Karpas-422 (cell line): ENCODE results near the gene FBN3. TPM values are rescaled to one million over a fixed set of nuclear protein-coding genes. Genes with fewer than 3 reads are reported as not detected.

Experiments
- DNase-seq: peaks from one replicate; pipeline ENCODE4 v3.0.0-alpha.2; 2015
- H2AFZ ChIP-seq: fragments of 200-600 bp; sonication (generic); 2 replicates; pipeline ENCODE4 v1.6.1; 2014; ENCODE audit warnings: antibody characterized with exemption, low read length, mixed read lengths
- H3K27ac ChIP-seq: fragments of 200-600 bp; sonication (generic); 2 replicates; pipeline ENCODE4 v1.5.1; 2014; ENCODE audit warnings: mild to moderate bottlenecking, low read length, moderate library complexity
- H3K27me3 ChIP-seq: fragments of 200-600 bp; sonication (generic); 2 replicates; pipeline ENCODE4 v1.6.1; 2014; ENCODE audit warnings: low read length, mixed read lengths
- H3K36me3 ChIP-seq: fragments of 200-600 bp; sonication (generic); 2 replicates; pipeline ENCODE4 v1.6.1; 2014; ENCODE audit warnings: low read length, mixed read lengths; ENCODE audit not compliant: insufficient read depth
- H3K4me1 ChIP-seq: fragments of 200-600 bp; sonication (generic); 2 replicates; pipeline ENCODE4 v1.6.1; 2014; ENCODE audit warnings: mild to moderate bottlenecking, low read length, mixed read lengths
- H3K4me2 ChIP-seq: fragments of 200-600 bp; sonication (generic); 2 replicates; pipeline ENCODE4 v1.6.1; 2014; ENCODE audit warnings: low read length, low read depth, mild to moderate bottlenecking; ENCODE audit not compliant: poor library complexity, severe bottlenecking
- H3K4me3 ChIP-seq: fragments of 200-600 bp; sonication (generic); 2 replicates; pipeline ENCODE4 v1.5.1; 2014; ENCODE audit warnings: mild to moderate bottlenecking, antibody characterized with exemption, low read length, mixed read lengths
- H3K79me2 ChIP-seq: fragments of 200-600 bp; sonication (generic); 2 replicates; pipeline ENCODE4 v1.6.1; 2014; ENCODE audit warnings: mild to moderate bottlenecking, low read length, mixed read lengths
- H3K9ac ChIP-seq: fragments of 200-600 bp; sonication (generic); 2 replicates; pipeline ENCODE4 v1.6.0; 2014; ENCODE audit warnings: low read length
- H3K9me2 ChIP-seq: fragments of 200-600 bp; sonication (generic), shearing (Covaris generic); replicated peaks from 2 replicates; pipeline ENCODE4 v1.6.0; 2014; ENCODE audit warnings: mild to moderate bottlenecking, low read length, moderate library complexity; ENCODE audit not compliant: insufficient read depth
- H3K9me3 ChIP-seq: fragments of 300-700, 200-600 bp; sonication (generic); 2 replicates; pipeline ENCODE4 v1.6.1; 2014; ENCODE audit warnings: low read length, mixed read lengths
- H4K20me1 ChIP-seq: fragments of 200-600 bp; sonication (generic); 2 replicates; pipeline ENCODE4 v1.6.1; 2014; ENCODE audit warnings: mild to moderate bottlenecking, antibody characterized with exemption, low read length, low read depth; ENCODE audit not compliant: insufficient read depth
- total RNA-seq: library from RNA; depleted of rRNA; stranded (reverse); fragments of >200 nt; shearing (Covaris generic); gene quantifications from 2 replicates; pipeline ENCODE4 v1.2.3, GENCODE V29; 2014; ENCODE audit warnings: low replicate concordance

The FBN3 gene
- total RNA-seq, 1 experiment from 2014 or later = not detected

- H2AFZ ChIP-seq = no peak overlapping the region
- H3K9me2 ChIP-seq = no peaks in the 10 kb centered on the region
- no peaks in the 10 kb centered on the region for H4K20me1 ChIP-seq
- no peaks in the 10 kb centered on the region for H3K27me3 ChIP-seq
- no peak overlapping the region for H3K9ac ChIP-seq
- H3K9me3 ChIP-seq = no peaks in the 10 kb centered on the region
- H3K79me2 ChIP-seq = no peaks in the 10 kb centered on the region
- no peak overlapping the region for H3K4me2 ChIP-seq
- no peak overlapping the region for H3K4me3 ChIP-seq
- no peaks in the 10 kb centered on the region for H3K4me1 ChIP-seq
- no peak overlapping the region for H3K27ac ChIP-seq
- H3K36me3 ChIP-seq = no peaks in the 10 kb centered on the region
- DNase-seq = no peak
Measured at GRCh38 chr19:8131517-8131916, 17.9 kb downstream of the FBN3 start.

GRCh38 chr19:8129061-8129618 is 20.3 kb downstream of the FBN3 start:
- H3K4me1 ChIP-seq = no peaks in the 10 kb centered on the region
- H2AFZ ChIP-seq = no peak overlapping the region
- no peak for DNase-seq
- H3K36me3 ChIP-seq = no peaks in the 10 kb centered on the region
- no peaks in the 10 kb centered on the region for H3K27me3 ChIP-seq
- no peaks in the 10 kb centered on the region for H4K20me1 ChIP-seq
- no peak overlapping the region for H3K27ac ChIP-seq
- H3K4me3 ChIP-seq = no peak overlapping the region
- H3K9ac ChIP-seq = no peak overlapping the region
- no peaks in the 10 kb centered on the region for H3K79me2 ChIP-seq
- H3K9me2 ChIP-seq = no peaks in the 10 kb centered on the region
- H3K4me2 ChIP-seq = no peak overlapping the region
- H3K9me3 ChIP-seq = no peaks in the 10 kb centered on the region

DNA sequence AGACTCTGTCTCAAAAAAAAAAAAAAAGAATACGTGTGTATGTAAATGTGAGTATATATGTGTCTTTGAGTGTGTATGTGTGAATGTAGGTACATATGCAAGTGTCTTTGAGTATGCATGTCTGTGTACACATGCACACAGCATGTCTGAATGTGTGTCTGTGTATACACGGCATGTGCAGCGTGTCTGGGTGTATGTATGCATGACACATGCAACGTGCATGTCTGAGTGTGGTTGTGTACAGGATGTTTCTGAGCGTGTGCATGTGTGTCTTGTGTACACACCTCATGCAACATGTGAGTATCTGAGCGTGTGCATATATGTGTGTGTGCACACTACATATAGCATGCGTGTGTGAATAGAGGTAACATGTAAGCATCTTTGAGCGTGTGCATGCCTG is 20.8 kb downstream of the FBN3 start:
- no peak overlapping the region for H2AFZ ChIP-seq
- H3K4me2 ChIP-seq = no peak overlapping the region
- H3K36me3 ChIP-seq = no peaks in the 10 kb centered on the region
- H3K9me2 ChIP-seq = no peaks in the 10 kb centered on the region
- no peaks in the 10 kb centered on the region for H3K79me2 ChIP-seq
- H3K27me3 ChIP-seq = no peaks in the 10 kb centered on the region
- DNase-seq = no peak
- no peaks in the 10 kb centered on the region for H3K9me3 ChIP-seq
- no peak overlapping the region for H3K27ac ChIP-seq
- no peak overlapping the region for H3K9ac ChIP-seq
- no peaks in the 10 kb centered on the region for H4K20me1 ChIP-seq
- H3K4me3 ChIP-seq = no peak overlapping the region
- no peaks in the 10 kb centered on the region for H3K4me1 ChIP-seq

DNA sequence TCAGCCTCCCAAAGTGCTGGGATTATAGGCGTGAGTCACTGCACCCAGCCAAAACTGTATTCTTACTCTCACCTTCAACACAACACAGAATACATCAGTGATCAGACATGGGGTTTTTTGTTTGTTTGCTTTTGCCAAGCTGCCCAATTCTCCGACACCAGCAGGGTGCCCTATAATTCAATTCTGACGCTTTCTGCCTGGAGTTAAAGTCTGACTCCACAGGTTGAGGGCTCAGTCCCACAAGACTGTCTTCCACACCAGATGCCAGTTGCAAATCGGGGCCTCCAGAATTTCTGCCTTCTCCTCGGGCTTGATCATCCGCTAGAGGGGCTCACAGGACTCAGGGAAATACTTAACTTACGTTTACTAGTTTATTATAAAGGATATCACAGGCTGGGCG is 22.1 kb downstream of the FBN3 start:
- no peaks in the 10 kb centered on the region for H3K36me3 ChIP-seq

DNA sequence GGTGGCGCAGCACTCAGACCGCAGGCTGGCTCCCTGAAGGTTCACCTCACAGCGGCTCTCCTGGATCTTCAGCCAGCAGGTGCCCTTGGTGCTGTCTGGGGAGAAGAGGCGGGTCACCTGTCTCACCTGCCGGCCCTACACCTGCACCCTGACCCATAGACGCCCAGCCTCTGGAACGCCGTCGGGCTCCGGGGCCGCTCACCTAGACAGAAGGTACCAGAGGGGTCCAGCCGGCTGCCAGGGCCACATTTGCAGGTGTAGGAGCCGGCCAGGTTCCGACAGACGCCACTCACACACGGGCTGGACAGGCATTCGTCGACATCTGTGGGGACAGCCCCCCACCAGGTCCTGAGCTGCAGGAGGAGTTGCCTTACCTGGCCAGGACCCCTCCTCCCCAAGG is 22.9 kb downstream of the FBN3 start:
- DNase-seq = no peak
- H3K4me1 ChIP-seq = no peaks in the 10 kb centered on the region
- H3K27me3 ChIP-seq = no peaks in the 10 kb centered on the region
- H4K20me1 ChIP-seq = no peaks in the 10 kb centered on the region
- no peak overlapping the region for H3K4me2 ChIP-seq
- no peaks in the 10 kb centered on the region for H3K9me2 ChIP-seq
- H3K9ac ChIP-seq = no peak overlapping the region
- H3K9me3 ChIP-seq = no peaks in the 10 kb centered on the region
- no peak overlapping the region for H3K4me3 ChIP-seq
- H2AFZ ChIP-seq = no peak overlapping the region
- no peaks in the 10 kb centered on the region for H3K36me3 ChIP-seq
- no peaks in the 10 kb centered on the region for H3K79me2 ChIP-seq
- H3K27ac ChIP-seq = no peak overlapping the region

More for the DNA sequence above, 22.1 kb downstream of the FBN3 start:
- H3K4me3 ChIP-seq = no peak overlapping the region
- no peaks in the 10 kb centered on the region for H3K4me1 ChIP-seq
- no peak for DNase-seq
- H3K27ac ChIP-seq = no peak overlapping the region
- no peaks in the 10 kb centered on the region for H3K9me3 ChIP-seq
- no peaks in the 10 kb centered on the region for H3K27me3 ChIP-seq
- H4K20me1 ChIP-seq = no peaks in the 10 kb centered on the region
- no peaks in the 10 kb centered on the region for H3K79me2 ChIP-seq
- H3K4me2 ChIP-seq = no peak overlapping the region
- no peak overlapping the region for H2AFZ ChIP-seq
- H3K9me2 ChIP-seq = no peaks in the 10 kb centered on the region
- H3K9ac ChIP-seq = no peak overlapping the region

DNA sequence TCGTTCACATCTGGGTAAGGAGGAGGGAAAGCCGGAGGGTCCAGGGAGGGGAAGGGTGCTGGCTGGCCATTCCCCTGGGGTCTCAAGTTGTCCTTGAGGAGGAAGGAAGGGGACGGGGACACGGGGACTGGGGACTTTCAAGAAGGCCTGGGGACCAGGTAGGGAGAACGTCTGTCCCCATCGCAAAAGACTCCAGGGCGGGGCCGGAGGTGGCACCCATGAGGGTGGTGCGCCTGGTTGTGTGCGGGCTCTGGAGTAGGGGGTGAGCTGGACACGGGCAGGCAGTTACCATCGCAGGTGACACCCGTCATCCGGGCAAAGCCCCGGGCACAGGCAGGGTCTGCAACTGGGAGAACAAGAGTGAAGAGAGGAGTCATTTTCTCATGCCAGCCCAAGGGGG is 23.4 kb downstream of the FBN3 start:
- H3K79me2 ChIP-seq = no peaks in the 10 kb centered on the region
- H3K9me3 ChIP-seq = no peaks in the 10 kb centered on the region
- H3K27me3 ChIP-seq = no peaks in the 10 kb centered on the region
- no peak overlapping the region for H3K9ac ChIP-seq
- no peak overlapping the region for H3K27ac ChIP-seq
- H3K4me2 ChIP-seq = no peak overlapping the region
- H3K36me3 ChIP-seq = no peaks in the 10 kb centered on the region
- DNase-seq = no peak
- no peak overlapping the region for H3K4me3 ChIP-seq
- H4K20me1 ChIP-seq = no peaks in the 10 kb centered on the region
- H3K9me2 ChIP-seq = no peaks in the 10 kb centered on the region
- H2AFZ ChIP-seq = no peak overlapping the region
- no peaks in the 10 kb centered on the region for H3K4me1 ChIP-seq

DNA sequence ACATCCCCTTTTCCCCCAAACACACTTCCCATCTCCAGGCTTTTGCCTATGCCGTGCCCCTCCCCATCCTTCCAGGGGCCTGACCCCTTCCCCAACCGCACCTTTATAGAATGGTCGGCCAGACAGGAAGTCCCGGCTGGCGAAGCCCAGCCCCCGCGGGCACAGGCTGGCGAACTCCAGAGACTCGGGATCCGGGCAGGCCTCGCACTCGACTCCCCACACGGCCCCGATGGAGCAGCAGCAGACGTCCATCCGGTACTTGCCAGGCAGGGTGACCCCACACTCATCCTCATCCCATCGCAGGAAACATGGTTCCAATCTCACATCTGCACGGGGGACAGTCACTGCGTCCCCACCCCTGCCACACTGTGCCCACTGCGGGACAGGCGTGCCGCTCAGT is 25.7 kb downstream of the FBN3 start:
- DNase-seq = no peak
- no peaks in the 10 kb centered on the region for H4K20me1 ChIP-seq
- H3K27ac ChIP-seq = no peak overlapping the region
- no peaks in the 10 kb centered on the region for H3K9me2 ChIP-seq
- H3K4me2 ChIP-seq = no peak overlapping the region
- no peaks in the 10 kb centered on the region for H3K36me3 ChIP-seq
- no peaks in the 10 kb centered on the region for H3K4me1 ChIP-seq
- no peaks in the 10 kb centered on the region for H3K27me3 ChIP-seq
- H2AFZ ChIP-seq = no peak overlapping the region
- H3K9me3 ChIP-seq = no peaks in the 10 kb centered on the region
- H3K9ac ChIP-seq = no peak overlapping the region
- H3K79me2 ChIP-seq = no peaks in the 10 kb centered on the region
- H3K4me3 ChIP-seq = no peak overlapping the region

- H3K9me3 ChIP-seq = no peaks in the 10 kb centered on the region
- H3K27ac ChIP-seq = no peak overlapping the region
- H3K79me2 ChIP-seq = no peaks in the 10 kb centered on the region
- no peaks in the 10 kb centered on the region for H3K36me3 ChIP-seq
- no peak overlapping the region for H3K4me3 ChIP-seq
- no peaks in the 10 kb centered on the region for H3K27me3 ChIP-seq
- H3K9me2 ChIP-seq = no peaks in the 10 kb centered on the region
- no peak for DNase-seq
- no peaks in the 10 kb centered on the region for H3K4me1 ChIP-seq
- no peaks in the 10 kb centered on the region; the same call in 1 of the 2 replicates for H4K20me1 ChIP-seq
- no peak overlapping the region for H3K9ac ChIP-seq
- H3K4me2 ChIP-seq = no peak overlapping the region
- H2AFZ ChIP-seq = no peak overlapping the region
Measured at GRCh38 chr19:8120636-8121480, 28.5 kb downstream of the FBN3 start.
